Smooth muscle cell of the umbilical artery (primary cell): ENCODE results near the gene SLC25A22. TPM values are rescaled to one million over a fixed set of nuclear protein-coding genes. Genes with fewer than 3 reads are reported as not detected.

Experiments used
- total RNA-seq: library from RNA; depleted of rRNA; stranded (reverse); fragments of >200 nt; gene quantifications from 2 replicates; pipeline ENCODE4 v1.2.3, GENCODE V29; 2014

SLC25A22 gene
- 8.9 and 28.8 TPM in 2 replicates for total RNA-seq

GRCh38 chr11:798093-798713, at the start of gene SLC25A22:
Gene SLC25A22 (minus strand): TSS chr11:798281. CDS start chr11:795006, 3,275 bp downstream.

GRCh38 chr11:842370-843002, 44.4 kb upstream of the SLC25A22 start, which contains the start of the genes POLR2L and TSPAN4:
Gene POLR2L (minus strand): TSS chr11:842529. CDS start chr11:842508, 21 bp downstream.
Gene TSPAN4 (plus strand): TSS chr11:842852. CDS start chr11:850305, 7,453 bp downstream.

GRCh38 chr11:832529-833113, 34.5 kb upstream of the SLC25A22 start, which contains the start of gene CD151:
Gene CD151 (plus strand): TSS chr11:832952. CDS start chr11:836070, 3,118 bp downstream.

DNA sequence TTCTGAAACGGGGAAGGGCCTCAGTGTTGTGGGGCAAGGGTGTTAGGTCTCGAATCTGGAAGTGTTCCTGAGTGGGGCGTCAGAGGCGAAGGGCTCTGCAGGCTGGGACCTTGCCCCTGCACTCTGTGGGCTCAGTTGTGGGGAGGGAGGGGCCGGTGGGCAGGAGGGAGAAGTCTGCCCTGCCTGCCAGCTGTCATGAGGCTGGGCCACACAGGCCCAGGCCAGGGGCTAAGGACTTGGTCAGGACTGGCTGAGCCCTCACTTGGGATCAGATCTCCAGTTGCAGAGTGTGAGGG, 29.8 kb upstream of the SLC25A22 start, which contains the start of gene CRACR2B:
Gene CRACR2B, plus strand, starts transcription at position 23 of the 296 bp plus-strand sequence. CDS start 689 bp downstream, outside the sequence.

GRCh38 chr11:818396-819128, 20.5 kb upstream of the SLC25A22 start, which contains the start of gene PNPLA2:
Gene PNPLA2 (plus strand): TSS chr11:818914. CDS start chr11:819719, 805 bp downstream.

DNA sequence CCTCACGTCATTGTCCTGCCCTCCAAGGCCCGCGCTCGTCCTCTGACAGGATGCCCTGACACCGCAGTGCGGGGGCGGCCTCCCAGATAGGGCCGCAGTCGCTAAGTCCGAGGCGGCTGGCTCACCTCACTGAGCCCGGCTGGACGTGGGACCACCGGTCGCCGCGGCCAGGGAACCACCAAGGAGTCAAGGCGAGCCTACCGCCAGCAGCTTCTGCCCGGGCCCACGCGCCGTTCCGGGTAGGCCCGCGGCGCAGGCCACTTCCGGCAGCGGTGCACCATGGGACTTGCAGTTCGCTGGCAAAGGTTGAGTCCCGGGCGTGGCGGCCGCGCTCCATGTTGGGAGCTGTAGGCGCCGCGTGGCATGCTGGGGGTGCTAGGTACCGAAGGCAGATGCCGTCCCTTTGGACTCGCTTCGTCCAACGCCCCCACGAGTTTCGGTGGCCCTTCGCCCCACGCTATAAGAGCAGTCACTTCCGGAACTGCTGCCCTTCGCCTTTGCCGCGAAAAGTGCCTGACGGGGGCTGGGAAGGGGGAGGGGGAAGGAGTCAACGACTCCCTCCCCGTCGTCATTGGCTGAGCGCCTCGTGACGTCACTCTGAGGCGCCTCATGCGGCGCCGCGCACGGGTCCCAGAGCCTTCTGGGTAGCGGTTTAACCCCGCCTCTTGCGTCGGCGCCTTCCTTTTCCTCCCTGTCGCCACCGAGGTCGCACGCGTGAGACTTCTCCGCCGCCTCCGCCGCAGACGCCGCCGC, 11.4 kb upstream of the SLC25A22 start, which contains the start of gene RPLP2:
Gene RPLP2, plus strand, starts transcription at position 681 of the 753 bp plus-strand sequence. CDS start 268 bp downstream, outside the sequence.

DNA sequence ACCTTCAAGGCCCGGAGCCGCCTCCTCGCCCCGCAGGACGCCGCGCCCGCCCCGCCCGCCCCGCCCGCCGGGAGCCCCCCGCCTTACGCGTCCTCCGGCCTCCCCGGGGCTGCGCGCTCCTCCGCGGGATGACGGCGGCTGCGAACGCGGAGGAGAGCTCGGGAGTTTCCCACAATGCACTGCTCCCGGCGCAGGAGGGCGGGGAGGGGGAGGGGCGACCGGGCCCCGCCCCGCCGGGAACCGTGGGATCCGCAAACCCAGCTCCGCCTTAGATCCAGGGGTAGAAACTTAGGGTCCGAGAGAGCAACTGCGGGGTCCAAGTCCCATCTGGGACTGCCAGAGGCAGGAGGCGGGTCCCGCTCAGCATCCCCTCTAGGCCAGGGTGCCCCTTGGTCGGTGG, 8.1 kb downstream of the SLC25A22 start, which contains the start of gene CEND1:
Gene CEND1, minus strand, starts transcription at position 148 of the 400 bp plus-strand sequence. CDS start 1,514 bp downstream, outside the sequence.

DNA sequence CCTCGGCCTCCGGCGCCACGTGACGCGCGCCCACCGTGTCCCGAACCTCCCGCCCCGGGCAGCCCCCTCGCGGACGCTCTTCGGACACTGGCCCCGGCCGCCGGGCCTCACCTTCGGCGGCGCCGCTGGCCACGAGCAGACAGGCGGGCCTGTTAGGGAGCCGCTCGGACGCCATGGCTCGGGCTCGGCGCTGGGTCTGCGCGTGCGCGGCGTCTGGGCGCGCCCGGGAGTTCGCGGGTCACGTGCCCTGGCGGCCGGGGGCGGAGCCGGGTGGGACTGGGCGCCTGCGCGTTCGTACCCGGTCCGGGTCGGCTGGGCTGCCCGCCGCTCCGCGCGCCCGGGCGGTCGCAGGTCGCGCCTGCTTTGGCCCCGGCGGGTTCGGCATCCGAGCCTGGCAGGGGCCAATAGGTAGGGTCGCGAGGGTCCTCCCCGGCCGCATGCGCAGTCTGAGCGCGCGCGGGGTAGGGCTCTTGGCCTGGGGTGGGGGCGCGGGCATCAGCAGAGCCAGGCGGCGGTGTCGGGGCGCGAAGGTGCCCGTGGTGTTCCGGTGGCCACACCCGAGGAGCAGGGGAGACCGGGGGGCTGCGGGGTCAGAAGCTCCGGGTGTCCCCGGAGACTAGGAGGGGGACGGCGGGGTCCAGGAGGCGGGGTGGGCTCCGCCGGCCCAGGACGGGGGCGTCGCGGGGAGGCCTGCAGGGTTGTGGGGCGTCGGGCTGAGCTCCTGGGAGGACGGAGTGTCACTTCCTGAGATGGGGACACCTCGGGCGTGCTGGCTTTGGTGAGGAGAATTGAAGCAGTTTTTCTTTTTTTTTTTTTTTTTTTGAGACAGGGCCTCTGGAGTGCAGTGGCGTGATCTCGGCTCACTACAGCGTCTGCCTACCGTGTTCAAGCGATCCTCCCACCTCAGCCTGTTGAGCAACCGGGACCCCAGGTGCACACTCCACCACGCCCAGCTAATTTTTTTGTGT, 20.5 kb downstream of the SLC25A22 start, which contains the start of gene GATD1:
Gene GATD1, minus strand, starts transcription at position 200 of the 968 bp plus-strand sequence. Its CDS starts 25 bp downstream, at position 175.

GRCh38 chr11:747158-748006, 50.7 kb downstream of the SLC25A22 start, which contains the start of gene TALDO1:
Gene TALDO1 (plus strand): TSS chr11:747464. CDS start chr11:747482, 18 bp downstream.

Other genes with a start within 250 kb of the SLC25A22 start
- gene LMNTD2, start 237.5 kb downstream of the SLC25A22 start, total RNA-seq, result 0.30 and 0.60 TPM in 2 replicates
- 7.1 and 13.3 TPM in 2 replicates for gene RASSF7, start 237.3 kb downstream of the SLC25A22 start, total RNA-seq
- gene PHRF1, start 221.8 kb downstream of the SLC25A22 start, total RNA-seq, result 22.3 and 41.2 TPM in 2 replicates
- gene IRF7, start 182.3 kb downstream of the SLC25A22 start, total RNA-seq, result 5.9 and 6.5 TPM in 2 replicates
- gene CDHR5, start 173.3 kb downstream of the SLC25A22 start, total RNA-seq, result not detected in 2 replicates
- gene SCT, start 171.1 kb downstream of the SLC25A22 start, total RNA-seq, result not detected in 2 replicates
- gene DRD4, start 161.0 kb downstream of the SLC25A22 start, total RNA-seq, result 0.09 TPM in 1 of 2 replicates, not detected in the other
- gene DEAF1, start 103.1 kb downstream of the SLC25A22 start, total RNA-seq, result 22.6 and 31.6 TPM in 2 replicates
- 8.3 and 10.1 TPM in 2 replicates for gene TMEM80, start 102.5 kb downstream of the SLC25A22 start, total RNA-seq
- 18.7 and 31.3 TPM in 2 replicates for gene EPS8L2, start 92.0 kb downstream of the SLC25A22 start, total RNA-seq
- gene TALDO1, start 50.8 kb downstream of the SLC25A22 start, total RNA-seq, result 121 and 178 TPM in 2 replicates
- gene GATD1, start 20.8 kb downstream of the SLC25A22 start, total RNA-seq, result 17.8 and 30.4 TPM in 2 replicates
- 0.89 and 1.8 TPM in 2 replicates for gene CEND1, start 8.2 kb downstream of the SLC25A22 start, total RNA-seq
- gene PIDD1, start 7.0 kb upstream of the SLC25A22 start, total RNA-seq, result 15.7 and 15.8 TPM in 2 replicates
- gene RPLP2, start 11.7 kb upstream of the SLC25A22 start, total RNA-seq, result 123 and 263 TPM in 2 replicates
- 23.5 and 32.9 TPM in 2 replicates for gene PNPLA2, start 20.6 kb upstream of the SLC25A22 start, total RNA-seq
- gene CRACR2B, start 29.6 kb upstream of the SLC25A22 start, total RNA-seq, result 0.30 and 1.2 TPM in 2 replicates
- 986 and 1,024 TPM in 2 replicates for gene CD151, start 34.7 kb upstream of the SLC25A22 start, total RNA-seq
- gene POLR2L, start 44.2 kb upstream of the SLC25A22 start, total RNA-seq, result 32.7 and 88.1 TPM in 2 replicates
- 178 and 183 TPM in 2 replicates for gene TSPAN4, start 44.6 kb upstream of the SLC25A22 start, total RNA-seq
- gene CHID1, start 112.5 kb upstream of the SLC25A22 start, total RNA-seq, result 105 and 112 TPM in 2 replicates
- gene AP2A2, start 127.6 kb upstream of the SLC25A22 start, total RNA-seq, result 28.8 and 46.0 TPM in 2 replicates
- not detected in 2 replicates for gene MUC6, start 238.4 kb upstream of the SLC25A22 start, total RNA-seq